Testis (tissue), 2 donors: ENCODE results near the gene INHBE.

Source experiments
- POLR2A ChIP-seq: fragments of 450-650 bp; IDR thresholded peaks from one replicate; pipeline ENCODE4 v1.6.1; 2017; ENCODE audit warnings: antibody characterized with exemption, mild to moderate bottlenecking, moderate library complexity
- TF ChIP-seq, protein P1 (sequence below), 3 experiments: fragments of 450-650 bp in 2 of 3; fragments of 200-600 bp in 1 of 3; sonication (generic) in 1 of 3; IDR thresholded peaks; one replicate each; pipeline ENCODE4 v1.5.1; 2016 to 2019; ENCODE audit warnings: antibody characterized with exemption in 3 of 3, mild to moderate bottlenecking in 2 of 3, moderate library complexity in 1 of 3

DNA sequence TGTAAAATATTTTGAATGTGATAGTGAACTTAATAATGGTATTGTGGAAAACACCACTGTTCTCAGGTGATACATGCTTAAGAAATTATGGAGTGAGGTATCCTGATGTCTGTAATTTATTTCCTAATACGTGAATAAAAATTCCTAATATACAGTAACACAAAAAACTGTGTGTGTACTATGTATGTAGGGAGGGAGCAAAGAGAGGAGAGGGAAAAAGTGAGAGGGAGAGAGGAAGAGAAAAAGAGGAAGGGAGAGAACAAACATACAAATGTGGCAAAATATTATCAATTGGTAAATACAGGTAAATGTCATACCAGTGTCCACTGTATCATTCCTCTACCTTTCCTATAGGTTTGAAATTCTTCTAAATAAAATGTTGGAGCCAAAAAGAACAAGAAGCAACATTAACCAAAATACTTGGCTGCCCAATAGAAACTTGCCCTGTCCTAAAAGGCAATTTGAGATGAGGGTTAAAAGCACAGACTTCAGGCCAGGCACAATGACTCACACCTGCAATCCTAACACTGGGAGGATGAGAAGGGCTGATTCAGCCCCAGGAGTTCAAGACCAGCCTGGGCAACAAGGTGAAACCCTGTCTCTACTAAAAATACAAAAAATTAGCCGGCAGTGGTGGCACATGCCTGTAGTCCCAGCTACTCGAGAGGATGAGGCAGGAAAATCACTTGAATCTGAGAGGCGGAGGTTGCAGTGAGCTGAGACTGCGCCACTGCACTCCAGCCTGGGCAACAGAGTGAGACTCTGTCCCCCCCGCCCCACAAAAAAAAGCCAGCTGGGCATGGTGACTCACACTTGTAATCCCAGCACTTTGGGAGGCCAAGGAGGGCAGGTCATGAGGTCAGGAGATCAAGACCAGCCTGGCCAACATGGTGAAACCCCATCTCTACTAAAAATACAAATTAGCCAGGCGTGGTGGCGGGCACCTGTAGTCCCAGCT lies 38.8 kb upstream of the INHBE start:
- TF ChIP-seq, protein P1, sequence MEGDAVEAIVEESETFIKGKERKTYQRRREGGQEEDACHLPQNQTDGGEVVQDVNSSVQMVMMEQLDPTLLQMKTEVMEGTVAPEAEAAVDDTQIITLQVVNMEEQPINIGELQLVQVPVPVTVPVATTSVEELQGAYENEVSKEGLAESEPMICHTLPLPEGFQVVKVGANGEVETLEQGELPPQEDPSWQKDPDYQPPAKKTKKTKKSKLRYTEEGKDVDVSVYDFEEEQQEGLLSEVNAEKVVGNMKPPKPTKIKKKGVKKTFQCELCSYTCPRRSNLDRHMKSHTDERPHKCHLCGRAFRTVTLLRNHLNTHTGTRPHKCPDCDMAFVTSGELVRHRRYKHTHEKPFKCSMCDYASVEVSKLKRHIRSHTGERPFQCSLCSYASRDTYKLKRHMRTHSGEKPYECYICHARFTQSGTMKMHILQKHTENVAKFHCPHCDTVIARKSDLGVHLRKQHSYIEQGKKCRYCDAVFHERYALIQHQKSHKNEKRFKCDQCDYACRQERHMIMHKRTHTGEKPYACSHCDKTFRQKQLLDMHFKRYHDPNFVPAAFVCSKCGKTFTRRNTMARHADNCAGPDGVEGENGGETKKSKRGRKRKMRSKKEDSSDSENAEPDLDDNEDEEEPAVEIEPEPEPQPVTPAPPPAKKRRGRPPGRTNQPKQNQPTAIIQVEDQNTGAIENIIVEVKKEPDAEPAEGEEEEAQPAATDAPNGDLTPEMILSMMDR (IDR thresholded peaks at IDR 0.05), result no peak
- TF ChIP-seq POLR2A, result no peak
